ENCODE results near the gene GXYLT2. TPM values are rescaled to one million over a fixed set of nuclear protein-coding genes. Genes with fewer than 3 reads are reported as not detected.

GXYLT2 gene
- total and polyA plus RNA-seq, 10 of the 15 experiments (the other 5 are each of a cell fraction or from before 2014, with no cell fraction given): 0.27 to 2.6 (median 0.78) TPM

DNA sequence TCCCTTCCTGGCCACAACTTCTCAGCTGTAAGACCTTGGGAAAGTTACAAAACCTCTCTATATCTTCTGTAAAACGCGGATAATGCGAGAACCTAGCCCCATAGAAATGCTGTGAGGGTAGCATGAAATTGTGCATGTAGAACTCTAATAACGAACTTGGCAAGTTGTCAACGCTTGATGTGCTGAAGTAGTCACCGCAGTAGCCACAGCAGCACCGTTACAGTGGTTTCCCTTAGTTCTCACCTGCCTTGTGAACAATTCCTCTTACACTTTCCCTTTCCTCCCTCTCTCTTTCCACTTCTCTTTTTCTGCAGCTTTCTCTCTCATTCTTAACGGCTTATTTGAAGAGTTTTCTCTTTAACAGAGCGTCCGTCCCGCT lies 39.2 kb upstream of the GXYLT2 start (continued):
- peak; percentile 62 for TF ChIP-seq SKIL (IDR thresholded peaks at IDR 0.05; ENCODE audit: low read depth, poor library complexity, severe bottlenecking)
- TF ChIP-seq, protein P1, sequence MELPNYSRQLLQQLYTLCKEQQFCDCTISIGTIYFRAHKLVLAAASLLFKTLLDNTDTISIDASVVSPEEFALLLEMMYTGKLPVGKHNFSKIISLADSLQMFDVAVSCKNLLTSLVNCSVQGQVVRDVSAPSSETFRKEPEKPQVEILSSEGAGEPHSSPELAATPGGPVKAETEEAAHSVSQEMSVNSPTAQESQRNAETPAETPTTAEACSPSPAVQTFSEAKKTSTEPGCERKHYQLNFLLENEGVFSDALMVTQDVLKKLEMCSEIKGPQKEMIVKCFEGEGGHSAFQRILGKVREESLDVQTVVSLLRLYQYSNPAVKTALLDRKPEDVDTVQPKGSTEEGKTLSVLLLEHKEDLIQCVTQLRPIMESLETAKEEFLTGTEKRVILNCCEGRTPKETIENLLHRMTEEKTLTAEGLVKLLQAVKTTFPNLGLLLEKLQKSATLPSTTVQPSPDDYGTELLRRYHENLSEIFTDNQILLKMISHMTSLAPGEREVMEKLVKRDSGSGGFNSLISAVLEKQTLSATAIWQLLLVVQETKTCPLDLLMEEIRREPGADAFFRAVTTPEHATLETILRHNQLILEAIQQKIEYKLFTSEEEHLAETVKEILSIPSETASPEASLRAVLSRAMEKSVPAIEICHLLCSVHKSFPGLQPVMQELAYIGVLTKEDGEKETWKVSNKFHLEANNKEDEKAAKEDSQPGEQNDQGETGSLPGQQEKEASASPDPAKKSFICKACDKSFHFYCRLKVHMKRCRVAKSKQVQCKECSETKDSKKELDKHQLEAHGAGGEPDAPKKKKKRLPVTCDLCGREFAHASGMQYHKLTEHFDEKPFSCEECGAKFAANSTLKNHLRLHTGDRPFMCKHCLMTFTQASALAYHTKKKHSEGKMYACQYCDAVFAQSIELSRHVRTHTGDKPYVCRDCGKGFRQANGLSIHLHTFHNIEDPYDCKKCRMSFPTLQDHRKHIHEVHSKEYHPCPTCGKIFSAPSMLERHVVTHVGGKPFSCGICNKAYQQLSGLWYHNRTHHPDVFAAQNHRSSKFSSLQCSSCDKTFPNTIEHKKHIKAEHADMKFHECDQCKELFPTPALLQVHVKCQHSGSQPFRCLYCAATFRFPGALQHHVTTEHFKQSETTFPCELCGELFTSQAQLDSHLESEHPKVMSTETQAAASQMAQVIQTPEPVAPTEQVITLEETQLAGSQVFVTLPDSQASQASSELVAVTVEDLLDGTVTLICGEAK (IDR thresholded peaks at IDR 0.05; ENCODE audit: borderline replicate concordance): no peak
- TF ChIP-seq MTA2 (IDR thresholded peaks at IDR 0.05; ENCODE audit: low read depth): peak; percentile 90
- TF ChIP-seq KAT2A (conservative IDR thresholded peaks at IDR 0.05; ENCODE audit: control insufficient read depth, low read depth, low read length): no peak
- peak; percentile 67; the same call in 1 of the 3 replicates for TF ChIP-seq POU2F2 (IDR thresholded peaks at IDR 0.05; ENCODE audit: borderline replicate concordance, low read depth, low read length)
- TF ChIP-seq RUNX3 (IDR thresholded peaks at IDR 0.05; ENCODE audit: low read length): peak; percentile 99
- no peak for TF ChIP-seq ATF3 (IDR thresholded peaks at IDR 0.05; ENCODE audit: borderline replicate concordance, extremely low read depth, low read depth, low read length)
- TF ChIP-seq RAD51 (IDR thresholded peaks at IDR 0.05): no peak
- TF ChIP-seq, protein P2, sequence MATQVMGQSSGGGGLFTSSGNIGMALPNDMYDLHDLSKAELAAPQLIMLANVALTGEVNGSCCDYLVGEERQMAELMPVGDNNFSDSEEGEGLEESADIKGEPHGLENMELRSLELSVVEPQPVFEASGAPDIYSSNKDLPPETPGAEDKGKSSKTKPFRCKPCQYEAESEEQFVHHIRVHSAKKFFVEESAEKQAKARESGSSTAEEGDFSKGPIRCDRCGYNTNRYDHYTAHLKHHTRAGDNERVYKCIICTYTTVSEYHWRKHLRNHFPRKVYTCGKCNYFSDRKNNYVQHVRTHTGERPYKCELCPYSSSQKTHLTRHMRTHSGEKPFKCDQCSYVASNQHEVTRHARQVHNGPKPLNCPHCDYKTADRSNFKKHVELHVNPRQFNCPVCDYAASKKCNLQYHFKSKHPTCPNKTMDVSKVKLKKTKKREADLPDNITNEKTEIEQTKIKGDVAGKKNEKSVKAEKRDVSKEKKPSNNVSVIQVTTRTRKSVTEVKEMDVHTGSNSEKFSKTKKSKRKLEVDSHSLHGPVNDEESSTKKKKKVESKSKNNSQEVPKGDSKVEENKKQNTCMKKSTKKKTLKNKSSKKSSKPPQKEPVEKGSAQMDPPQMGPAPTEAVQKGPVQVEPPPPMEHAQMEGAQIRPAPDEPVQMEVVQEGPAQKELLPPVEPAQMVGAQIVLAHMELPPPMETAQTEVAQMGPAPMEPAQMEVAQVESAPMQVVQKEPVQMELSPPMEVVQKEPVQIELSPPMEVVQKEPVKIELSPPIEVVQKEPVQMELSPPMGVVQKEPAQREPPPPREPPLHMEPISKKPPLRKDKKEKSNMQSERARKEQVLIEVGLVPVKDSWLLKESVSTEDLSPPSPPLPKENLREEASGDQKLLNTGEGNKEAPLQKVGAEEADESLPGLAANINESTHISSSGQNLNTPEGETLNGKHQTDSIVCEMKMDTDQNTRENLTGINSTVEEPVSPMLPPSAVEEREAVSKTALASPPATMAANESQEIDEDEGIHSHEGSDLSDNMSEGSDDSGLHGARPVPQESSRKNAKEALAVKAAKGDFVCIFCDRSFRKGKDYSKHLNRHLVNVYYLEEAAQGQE (IDR thresholded peaks at IDR 0.05; ENCODE audit: low read depth, low read length): no peak
- TF ChIP-seq CBX3 (IDR thresholded peaks at IDR 0.05; ENCODE audit: borderline replicate concordance, low read depth): no peak
- no peak for TF ChIP-seq YBX1 (IDR thresholded peaks at IDR 0.05)
- peak; percentile 72 for TF ChIP-seq IKZF1 (conservative IDR thresholded peaks at IDR 0.05)

Measured in GM12878 (cell line).